ENCODE results near the gene LHX6. TPM values are rescaled to one million over a fixed set of nuclear protein-coding genes. Genes with fewer than 3 reads are reported as not detected.

The LHX6 gene
- total and polyA plus RNA-seq, 2 of the 13 experiments (the other 11 are each of a cell fraction or from before 2014, with no cell fraction given) = 1.1 to 1.3 TPM

DNA sequence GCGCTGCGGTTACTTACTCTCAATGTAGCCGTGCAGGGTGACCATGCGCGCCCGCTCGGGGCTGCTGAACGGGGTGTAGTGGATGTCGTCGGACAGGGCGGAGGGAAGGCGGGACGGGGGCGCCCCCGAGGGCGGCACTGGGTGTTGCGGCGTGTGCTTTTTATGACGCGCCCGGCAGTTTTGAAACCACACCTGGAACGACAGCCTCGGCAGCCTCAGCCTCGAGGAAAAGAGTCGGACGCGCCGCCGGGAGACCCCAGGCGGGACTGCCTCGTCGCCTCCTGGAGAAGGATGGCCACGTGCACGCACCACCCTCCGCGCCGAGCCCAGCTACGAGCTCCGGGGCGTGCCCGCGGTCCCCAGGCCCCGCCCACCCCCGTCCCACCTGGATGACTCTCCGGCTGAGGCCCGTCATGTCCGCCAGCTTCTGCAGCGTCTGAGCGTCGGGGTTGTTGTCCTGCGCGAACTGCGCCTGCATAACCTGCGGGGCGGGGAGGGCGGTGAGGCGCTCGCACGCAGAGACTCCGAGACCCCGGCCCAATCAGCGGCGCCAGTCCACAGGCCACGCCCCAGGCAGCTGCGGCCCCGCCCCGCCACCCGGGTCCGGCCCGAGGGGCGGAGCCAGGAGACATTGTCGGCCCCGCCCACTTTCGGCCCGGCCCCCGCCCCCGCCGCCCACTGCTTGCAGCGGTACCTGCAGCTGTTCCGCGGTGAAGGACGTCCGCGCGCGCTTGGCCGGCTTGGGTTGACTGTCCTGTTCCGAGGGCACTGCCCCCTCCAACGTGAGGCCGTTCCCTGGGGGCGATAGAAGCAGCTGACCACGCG is 15.0 kb downstream of the LHX6 start (continued):
- TF ChIP-seq ZNF740 (CRISPR knock-in tag; IDR thresholded peaks at IDR 0.05) (no peak), ZFX (CRISPR knock-in tag; IDR thresholded peaks at IDR 0.05; ENCODE audit: low read depth) (no peak), NRL (CRISPR knock-in tag; IDR thresholded peaks at IDR 0.05; ENCODE audit: borderline replicate concordance) (peak; percentile 50; the same call in 1 of the 2 replicates), HOXD1 (CRISPR knock-in tag; IDR thresholded peaks at IDR 0.05) (peak; percentile 32; the same call in 1 of the 2 replicates), ZSCAN12 (CRISPR knock-in tag; IDR thresholded peaks at IDR 0.05) (no peak), THAP8 (CRISPR knock-in tag; IDR thresholded peaks at IDR 0.05; ENCODE audit: borderline replicate concordance) (no peak), ZNF180 (CRISPR knock-in tag; IDR thresholded peaks at IDR 0.05; ENCODE audit: borderline replicate concordance, low read depth) (no peak), YEATS4 (CRISPR knock-in tag; IDR thresholded peaks at IDR 0.05; ENCODE audit: borderline replicate concordance) (peak; percentile 74; the same call in 1 of the 2 replicates), FIP1L1 (IDR thresholded peaks at IDR 0.05; ENCODE audit: borderline replicate concordance, insufficient read depth, low read depth, low read length) (no peak), GTF3A (CRISPR knock-in tag; conservative IDR thresholded peaks at IDR 0.05) (no peak), ZNF564 (CRISPR knock-in tag; IDR thresholded peaks at IDR 0.05) (0 out of 2 replicates have a peak, but pooled peaks have one; percentile 56), ZKSCAN8 (CRISPR knock-in tag; IDR thresholded peaks at IDR 0.05; ENCODE audit: borderline replicate concordance) (no peak), ZNF512 (CRISPR knock-in tag; IDR thresholded peaks at IDR 0.05) (no peak), ZNF670 (CRISPR knock-in tag; IDR thresholded peaks at IDR 0.05; ENCODE audit: borderline replicate concordance) (no peak), ZNF777 (CRISPR knock-in tag; IDR thresholded peaks at IDR 0.05) (peak; percentile 90), NFYC (CRISPR knock-in tag; IDR thresholded peaks at IDR 0.05) (0 out of 2 replicates have a peak, but pooled peaks have one; percentile 10), BCL3 (CRISPR knock-in tag; IDR thresholded peaks at IDR 0.05) (peak; percentile 45; the same call in 1 of the 2 replicates), ZNF430 (CRISPR knock-in tag; IDR thresholded peaks at IDR 0.05) (peak; percentile 34; the same call in 1 of the 2 replicates)
- TF ChIP-seq, protein P1, sequence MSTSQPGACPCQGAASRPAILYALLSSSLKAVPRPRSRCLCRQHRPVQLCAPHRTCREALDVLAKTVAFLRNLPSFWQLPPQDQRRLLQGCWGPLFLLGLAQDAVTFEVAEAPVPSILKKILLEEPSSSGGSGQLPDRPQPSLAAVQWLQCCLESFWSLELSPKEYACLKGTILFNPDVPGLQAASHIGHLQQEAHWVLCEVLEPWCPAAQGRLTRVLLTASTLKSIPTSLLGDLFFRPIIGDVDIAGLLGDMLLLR (CRISPR knock-in tag; IDR thresholded peaks at IDR 0.05) = peak; percentile 34; the same call in 1 of the 2 replicates
- TF ChIP-seq, protein P2, sequence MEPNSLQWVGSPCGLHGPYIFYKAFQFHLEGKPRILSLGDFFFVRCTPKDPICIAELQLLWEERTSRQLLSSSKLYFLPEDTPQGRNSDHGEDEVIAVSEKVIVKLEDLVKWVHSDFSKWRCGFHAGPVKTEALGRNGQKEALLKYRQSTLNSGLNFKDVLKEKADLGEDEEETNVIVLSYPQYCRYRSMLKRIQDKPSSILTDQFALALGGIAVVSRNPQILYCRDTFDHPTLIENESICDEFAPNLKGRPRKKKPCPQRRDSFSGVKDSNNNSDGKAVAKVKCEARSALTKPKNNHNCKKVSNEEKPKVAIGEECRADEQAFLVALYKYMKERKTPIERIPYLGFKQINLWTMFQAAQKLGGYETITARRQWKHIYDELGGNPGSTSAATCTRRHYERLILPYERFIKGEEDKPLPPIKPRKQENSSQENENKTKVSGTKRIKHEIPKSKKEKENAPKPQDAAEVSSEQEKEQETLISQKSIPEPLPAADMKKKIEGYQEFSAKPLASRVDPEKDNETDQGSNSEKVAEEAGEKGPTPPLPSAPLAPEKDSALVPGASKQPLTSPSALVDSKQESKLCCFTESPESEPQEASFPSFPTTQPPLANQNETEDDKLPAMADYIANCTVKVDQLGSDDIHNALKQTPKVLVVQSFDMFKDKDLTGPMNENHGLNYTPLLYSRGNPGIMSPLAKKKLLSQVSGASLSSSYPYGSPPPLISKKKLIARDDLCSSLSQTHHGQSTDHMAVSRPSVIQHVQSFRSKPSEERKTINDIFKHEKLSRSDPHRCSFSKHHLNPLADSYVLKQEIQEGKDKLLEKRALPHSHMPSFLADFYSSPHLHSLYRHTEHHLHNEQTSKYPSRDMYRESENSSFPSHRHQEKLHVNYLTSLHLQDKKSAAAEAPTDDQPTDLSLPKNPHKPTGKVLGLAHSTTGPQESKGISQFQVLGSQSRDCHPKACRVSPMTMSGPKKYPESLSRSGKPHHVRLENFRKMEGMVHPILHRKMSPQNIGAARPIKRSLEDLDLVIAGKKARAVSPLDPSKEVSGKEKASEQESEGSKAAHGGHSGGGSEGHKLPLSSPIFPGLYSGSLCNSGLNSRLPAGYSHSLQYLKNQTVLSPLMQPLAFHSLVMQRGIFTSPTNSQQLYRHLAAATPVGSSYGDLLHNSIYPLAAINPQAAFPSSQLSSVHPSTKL (CRISPR knock-in tag; IDR thresholded peaks at IDR 0.05) = peak; percentile 32; the same call in 1 of the 2 replicates

Data from HepG2 (cell line).